ENCODE data around the gene AFF3.

- TF ChIP-seq CTCF (conservative IDR thresholded peaks at IDR 0.05 in 1 of 2, IDR thresholded peaks at IDR 0.05 in 1 of 2; ENCODE audit: extremely low read depth in 1 of 2, insufficient read depth in 1 of 2, low read depth in 1 of 2, low read length in 2 of 2) (no peak), EZH2 (IDR thresholded peaks at IDR 0.05; ENCODE audit: borderline replicate concordance, low read length) (no peak)
Measured at GRCh38 chr2:99802734-99803133, 339.7 kb downstream of the AFF3 start.

Data from mammary epithelial cell (primary cell).